MCF 10A (cell line): ENCODE measurements around the gene KCTD16. TPM values are rescaled to one million over a fixed set of nuclear protein-coding genes. Genes with fewer than 3 reads are reported as not detected.

Source experiments
- BruUV-seq: library from RNA; stranded (reverse); fragments of 400-500 nt; replicated peaks from 2 replicates; lab custom pipeline; 2021; lab: Mats Ljungman, UMichigan
- CTCF ChIA-PET: fragments of 300-600 bp; sonication (Branson Sonifier 250); formaldehyde crosslinking; extraction: SDS; loops from one replicate; lab custom pipeline; 2021; ENCODE audit warnings: antibody characterized with exemption, inconsistent platforms; lab: Yijun Ruan, JAX
- POLR2A ChIA-PET: fragments of 300-600, 350-650 bp; sonication (Branson Sonifier 250); formaldehyde crosslinking; extraction: SDS; loops from one replicate; lab custom pipeline; 2020; ENCODE audit warnings: antibody characterized with exemption, inconsistent platforms; lab: Yijun Ruan, JAX
- DNase-seq: peaks from one replicate; pipeline ENCODE4 v3.0.0-alpha.2; 2018; ENCODE audit not compliant: unreplicated experiment
- H3K27ac Mint-ChIP-seq: one replicate; pipeline ENCODE4 v1.8.0; 2022; ENCODE audit warnings: mild to moderate bottlenecking, low read depth, mixed read lengths; ENCODE audit not compliant: unreplicated experiment
- H3K27me3 Mint-ChIP-seq: one replicate; pipeline ENCODE4 v1.8.0; 2022; ENCODE audit warnings: mixed read lengths; ENCODE audit not compliant: insufficient read depth, unreplicated experiment
- H3K36me3 Mint-ChIP-seq: one replicate; pipeline ENCODE4 v1.8.0; 2022; ENCODE audit warnings: mild to moderate bottlenecking, moderate library complexity, mixed read lengths; ENCODE audit not compliant: insufficient read depth, unreplicated experiment
- H3K4me1 Mint-ChIP-seq: one replicate; pipeline ENCODE4 v1.8.0; 2022; ENCODE audit warnings: mixed read lengths; ENCODE audit not compliant: insufficient read depth, unreplicated experiment
- H3K4me3 Mint-ChIP-seq: one replicate; pipeline ENCODE4 v1.8.0; 2022; ENCODE audit warnings: mild to moderate bottlenecking, moderate library complexity, mixed read lengths; ENCODE audit not compliant: unreplicated experiment
- H3K9me3 Mint-ChIP-seq: one replicate; pipeline ENCODE4 v1.8.0; 2022; ENCODE audit warnings: mixed read lengths; ENCODE audit not compliant: unreplicated experiment
- intact Hi-C: fragments of 100-400 bp; cut with micrococcal nuclease; formaldehyde crosslinking; loops from 2 replicates; pipeline ENCODE4 v1.14.1; 2022
- total RNA-seq: library from RNA; stranded (reverse); gene quantifications from 2 replicates; pipeline ENCODE4 v1.2.3, GENCODE V29; 2022
- TF ChIP-seq, protein P1 (sequence below): fragments of 200-600 bp; IDR thresholded peaks from one replicate; pipeline ENCODE4 v1.8.0; 2022; ENCODE audit warnings: antibody characterized with exemption, mild to moderate bottlenecking; ENCODE audit not compliant: unreplicated experiment

Gene KCTD16
- total RNA-seq, 1 experiment from 2014 or later, result 0.16 TPM

GRCh38 chr5:144418719-144419118 is 248.0 kb downstream of the KCTD16 start:
- TF ChIP-seq, protein P1, sequence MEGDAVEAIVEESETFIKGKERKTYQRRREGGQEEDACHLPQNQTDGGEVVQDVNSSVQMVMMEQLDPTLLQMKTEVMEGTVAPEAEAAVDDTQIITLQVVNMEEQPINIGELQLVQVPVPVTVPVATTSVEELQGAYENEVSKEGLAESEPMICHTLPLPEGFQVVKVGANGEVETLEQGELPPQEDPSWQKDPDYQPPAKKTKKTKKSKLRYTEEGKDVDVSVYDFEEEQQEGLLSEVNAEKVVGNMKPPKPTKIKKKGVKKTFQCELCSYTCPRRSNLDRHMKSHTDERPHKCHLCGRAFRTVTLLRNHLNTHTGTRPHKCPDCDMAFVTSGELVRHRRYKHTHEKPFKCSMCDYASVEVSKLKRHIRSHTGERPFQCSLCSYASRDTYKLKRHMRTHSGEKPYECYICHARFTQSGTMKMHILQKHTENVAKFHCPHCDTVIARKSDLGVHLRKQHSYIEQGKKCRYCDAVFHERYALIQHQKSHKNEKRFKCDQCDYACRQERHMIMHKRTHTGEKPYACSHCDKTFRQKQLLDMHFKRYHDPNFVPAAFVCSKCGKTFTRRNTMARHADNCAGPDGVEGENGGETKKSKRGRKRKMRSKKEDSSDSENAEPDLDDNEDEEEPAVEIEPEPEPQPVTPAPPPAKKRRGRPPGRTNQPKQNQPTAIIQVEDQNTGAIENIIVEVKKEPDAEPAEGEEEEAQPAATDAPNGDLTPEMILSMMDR, result no peak
- H3K9me3 Mint-ChIP-seq, result no peaks in the 10 kb centered on the region
- no peaks in the 10 kb centered on the region for H3K36me3 Mint-ChIP-seq
- DNase-seq, result no peak
- ChIA-PET CTCF (interaction anchor here (0.6 to 1.2 kb wide), 2 partner anchors 56 to 434 kb away, joined by 3 to 4 read pairs; no protein-coding TSS in a partner anchor), POLR2A (no interaction called here)
- BruUV-seq, result no TSS peak
- no peak overlapping the region for H3K27ac Mint-ChIP-seq
- peaks cover 20% of the 10 kb centered on the region for H3K4me1 Mint-ChIP-seq
- intact Hi-C loops, result no loop called here
- H3K27me3 Mint-ChIP-seq, result no peaks in the 10 kb centered on the region
- H3K4me3 Mint-ChIP-seq, result no peak overlapping the region

DNA sequence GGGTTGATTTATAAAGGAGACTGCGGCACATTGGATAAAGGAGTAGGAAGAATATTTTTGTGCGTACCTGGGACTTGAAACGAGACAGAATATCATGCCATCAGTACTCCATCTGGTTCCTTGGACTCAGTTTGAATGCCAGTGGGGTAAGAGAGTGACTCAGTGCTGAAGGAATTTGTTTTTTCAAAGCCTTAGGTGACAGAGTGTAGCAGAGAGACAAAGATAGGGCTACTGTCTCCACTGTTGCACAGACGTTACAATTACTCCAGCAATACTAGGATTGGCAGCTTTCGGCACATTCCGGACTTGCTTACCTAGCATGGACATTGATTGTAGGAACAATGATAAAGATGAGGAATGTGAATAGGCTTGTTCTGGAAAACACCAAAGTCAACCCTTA is 250.7 kb downstream of the KCTD16 start:
- CTCF ChIA-PET, result no interaction called here
- intact Hi-C loops, result no loop called here
- POLR2A ChIA-PET, result no interaction called here
- TF ChIP-seq, protein P1, result no peak
- no peaks in the 10 kb centered on the region for H3K36me3 Mint-ChIP-seq
- no peaks in the 10 kb centered on the region for H3K27me3 Mint-ChIP-seq
- H3K9me3 Mint-ChIP-seq, result no peaks in the 10 kb centered on the region
- peak overlapping the region; percentile 41 for H3K27ac Mint-ChIP-seq
- no peak overlapping the region for H3K4me3 Mint-ChIP-seq
- DNase-seq, result peak; percentile 61
- H3K4me1 Mint-ChIP-seq, result peaks cover 20% of the 10 kb centered on the region
- no TSS peak for BruUV-seq

DNA sequence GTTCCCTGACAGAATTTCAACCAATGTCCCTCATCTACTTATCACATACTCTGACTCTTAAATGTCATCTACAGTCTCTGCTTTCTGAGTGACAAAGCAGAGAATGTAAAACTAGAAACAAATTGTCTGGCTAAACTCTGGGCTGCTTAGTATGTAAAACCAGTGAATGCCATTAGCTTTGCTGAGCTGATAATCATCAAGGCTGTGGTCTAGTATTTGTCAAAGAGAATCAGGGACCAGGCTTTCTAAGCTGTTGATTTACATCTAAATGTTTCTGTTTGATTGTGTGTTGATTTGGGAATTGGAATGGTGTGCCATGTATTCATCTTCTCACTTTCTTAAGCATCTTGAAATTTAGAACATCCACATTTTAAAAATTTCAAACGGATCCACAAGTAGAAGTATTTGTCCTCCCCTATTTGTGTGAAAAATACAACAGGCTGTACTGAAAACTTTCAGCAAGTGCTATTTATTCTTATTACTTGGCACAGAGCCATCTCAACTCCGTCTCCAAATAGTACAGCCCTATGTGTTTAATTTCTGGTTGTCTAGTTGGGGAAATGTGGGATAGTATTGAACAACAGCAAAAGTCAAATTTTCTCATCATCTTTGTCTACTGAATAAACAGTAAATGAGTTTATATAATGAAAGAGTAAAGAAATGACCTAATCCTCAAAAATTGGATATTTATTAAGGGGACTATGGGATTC is 251.5 kb downstream of the KCTD16 start:
- BruUV-seq, result no TSS peak
- Mint-ChIP-seq H3K27ac (peak overlapping the region; percentile 41), H3K36me3 (no peaks in the 10 kb centered on the region), H3K4me1 (peaks cover 20% of the 10 kb centered on the region), H3K4me3 (no peak overlapping the region), H3K9me3 (no peaks in the 10 kb centered on the region), H3K27me3 (no peaks in the 10 kb centered on the region)
- TF ChIP-seq, protein P1, result no peak
- intact Hi-C loops, result no loop called here
- CTCF ChIA-PET, result interaction anchor here (0.7 kb wide), 1 partner anchor 1390 kb away, joined by 3 read pairs; no protein-coding TSS in a partner anchor
- DNase-seq, result no peak
- POLR2A ChIA-PET, result interaction anchor here (0.5 kb wide), 1 partner anchor 113 kb away, joined by 3 read pairs; no protein-coding TSS in a partner anchor

DNA sequence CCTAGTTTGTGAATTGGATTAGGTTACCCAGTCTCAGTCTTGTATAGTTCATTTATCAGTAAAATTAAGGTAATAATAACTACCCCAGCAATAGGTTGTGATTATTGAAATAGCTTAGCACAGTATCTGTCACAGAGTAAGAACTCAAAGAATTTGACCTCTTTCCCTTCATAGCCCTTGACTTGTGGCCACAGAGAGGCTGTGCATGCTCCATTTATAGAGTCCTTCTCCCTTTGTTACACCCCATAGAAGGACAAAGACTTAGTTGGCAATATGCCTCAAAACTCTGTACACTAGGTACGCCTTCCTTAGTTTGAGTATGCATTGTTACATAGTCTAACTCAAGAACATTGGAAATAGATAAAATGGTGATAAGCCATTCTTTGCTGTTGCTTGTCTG is 257.2 kb downstream of the KCTD16 start:
- no peak overlapping the region for H3K27ac Mint-ChIP-seq
- BruUV-seq, result no TSS peak
- ChIA-PET POLR2A (no interaction called here), CTCF (interaction anchor here (0.9 to 1.2 kb wide), 2 partner anchors 39 to 919 kb away, joined by 3 to 4 read pairs; no protein-coding TSS in a partner anchor)
- H3K4me1 Mint-ChIP-seq, result no peaks in the 10 kb centered on the region
- intact Hi-C loops, result no loop called here
- H3K36me3 Mint-ChIP-seq, result no peaks in the 10 kb centered on the region
- no peak for DNase-seq
- H3K4me3 Mint-ChIP-seq, result no peak overlapping the region
- TF ChIP-seq, protein P1, result no peak
- H3K27me3 Mint-ChIP-seq, result no peaks in the 10 kb centered on the region
- no peaks in the 10 kb centered on the region for H3K9me3 Mint-ChIP-seq
